Neural cell (in vitro differentiated cells): Measurements from ENCODE around the gene FRA10AC1.

Source experiments
- MXI1 ChIP-seq: fragments of 450-650 bp; conservative IDR thresholded peaks from 2 replicates; pipeline ENCODE4 v1.6.1; 2014; ENCODE audit warnings: antibody characterized with exemption, mild to moderate bottlenecking; ENCODE audit not compliant: poor library complexity, severe bottlenecking
- TAF1 ChIP-seq: IDR thresholded peaks from 2 replicates; pipeline ENCODE4 v1.6.1; 2012; ENCODE audit warnings: low read depth
- TF ChIP-seq, protein P1 (sequence below): fragments of 450-650 bp; IDR thresholded peaks from 2 replicates; pipeline ENCODE4 v1.5.1; 2014; ENCODE audit warnings: antibody characterized with exemption, mild to moderate bottlenecking, moderate library complexity; ENCODE audit not compliant: poor library complexity, severe bottlenecking
- TF ChIP-seq, protein P2 (sequence below): IDR thresholded peaks from 2 replicates; pipeline ENCODE4 v1.6.1; 2012; ENCODE audit warnings: borderline replicate concordance

DNA sequence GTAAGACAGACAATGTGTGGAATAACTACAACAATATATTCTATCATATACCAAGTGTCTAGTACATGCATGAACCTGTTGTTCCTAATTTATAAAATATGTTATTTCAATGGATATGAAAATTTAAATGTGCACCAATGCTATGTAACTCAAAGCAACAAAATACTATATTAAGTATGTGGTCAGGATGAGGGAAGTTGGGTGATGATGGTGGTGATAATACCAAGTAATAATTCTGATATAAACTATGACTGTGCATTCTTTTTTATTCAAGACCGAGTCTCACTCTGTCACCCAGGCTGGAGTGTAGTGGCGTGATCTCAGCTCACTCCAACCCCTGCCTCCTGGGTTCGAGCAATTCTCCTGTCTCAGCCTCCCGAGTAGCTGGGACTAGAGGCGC lies 2.1 kb upstream of the FRA10AC1 start:
- TF ChIP-seq, protein P1, sequence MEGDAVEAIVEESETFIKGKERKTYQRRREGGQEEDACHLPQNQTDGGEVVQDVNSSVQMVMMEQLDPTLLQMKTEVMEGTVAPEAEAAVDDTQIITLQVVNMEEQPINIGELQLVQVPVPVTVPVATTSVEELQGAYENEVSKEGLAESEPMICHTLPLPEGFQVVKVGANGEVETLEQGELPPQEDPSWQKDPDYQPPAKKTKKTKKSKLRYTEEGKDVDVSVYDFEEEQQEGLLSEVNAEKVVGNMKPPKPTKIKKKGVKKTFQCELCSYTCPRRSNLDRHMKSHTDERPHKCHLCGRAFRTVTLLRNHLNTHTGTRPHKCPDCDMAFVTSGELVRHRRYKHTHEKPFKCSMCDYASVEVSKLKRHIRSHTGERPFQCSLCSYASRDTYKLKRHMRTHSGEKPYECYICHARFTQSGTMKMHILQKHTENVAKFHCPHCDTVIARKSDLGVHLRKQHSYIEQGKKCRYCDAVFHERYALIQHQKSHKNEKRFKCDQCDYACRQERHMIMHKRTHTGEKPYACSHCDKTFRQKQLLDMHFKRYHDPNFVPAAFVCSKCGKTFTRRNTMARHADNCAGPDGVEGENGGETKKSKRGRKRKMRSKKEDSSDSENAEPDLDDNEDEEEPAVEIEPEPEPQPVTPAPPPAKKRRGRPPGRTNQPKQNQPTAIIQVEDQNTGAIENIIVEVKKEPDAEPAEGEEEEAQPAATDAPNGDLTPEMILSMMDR = no peak
- TF ChIP-seq TAF1 = no peak
- TF ChIP-seq, protein P2, sequence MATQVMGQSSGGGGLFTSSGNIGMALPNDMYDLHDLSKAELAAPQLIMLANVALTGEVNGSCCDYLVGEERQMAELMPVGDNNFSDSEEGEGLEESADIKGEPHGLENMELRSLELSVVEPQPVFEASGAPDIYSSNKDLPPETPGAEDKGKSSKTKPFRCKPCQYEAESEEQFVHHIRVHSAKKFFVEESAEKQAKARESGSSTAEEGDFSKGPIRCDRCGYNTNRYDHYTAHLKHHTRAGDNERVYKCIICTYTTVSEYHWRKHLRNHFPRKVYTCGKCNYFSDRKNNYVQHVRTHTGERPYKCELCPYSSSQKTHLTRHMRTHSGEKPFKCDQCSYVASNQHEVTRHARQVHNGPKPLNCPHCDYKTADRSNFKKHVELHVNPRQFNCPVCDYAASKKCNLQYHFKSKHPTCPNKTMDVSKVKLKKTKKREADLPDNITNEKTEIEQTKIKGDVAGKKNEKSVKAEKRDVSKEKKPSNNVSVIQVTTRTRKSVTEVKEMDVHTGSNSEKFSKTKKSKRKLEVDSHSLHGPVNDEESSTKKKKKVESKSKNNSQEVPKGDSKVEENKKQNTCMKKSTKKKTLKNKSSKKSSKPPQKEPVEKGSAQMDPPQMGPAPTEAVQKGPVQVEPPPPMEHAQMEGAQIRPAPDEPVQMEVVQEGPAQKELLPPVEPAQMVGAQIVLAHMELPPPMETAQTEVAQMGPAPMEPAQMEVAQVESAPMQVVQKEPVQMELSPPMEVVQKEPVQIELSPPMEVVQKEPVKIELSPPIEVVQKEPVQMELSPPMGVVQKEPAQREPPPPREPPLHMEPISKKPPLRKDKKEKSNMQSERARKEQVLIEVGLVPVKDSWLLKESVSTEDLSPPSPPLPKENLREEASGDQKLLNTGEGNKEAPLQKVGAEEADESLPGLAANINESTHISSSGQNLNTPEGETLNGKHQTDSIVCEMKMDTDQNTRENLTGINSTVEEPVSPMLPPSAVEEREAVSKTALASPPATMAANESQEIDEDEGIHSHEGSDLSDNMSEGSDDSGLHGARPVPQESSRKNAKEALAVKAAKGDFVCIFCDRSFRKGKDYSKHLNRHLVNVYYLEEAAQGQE = no peak
- TF ChIP-seq MXI1 = no peak
